ENCODE measurements around the gene MMP17. TPM values are rescaled to one million over a fixed set of nuclear protein-coding genes. Genes with fewer than 3 reads are reported as not detected.

Gene MMP17
- total and polyA plus RNA-seq, 10 of the 15 experiments (the other 5 are each of a cell fraction or from before 2014, with no cell fraction given) = 0.11 to 0.28 (median 0.23) TPM; not detected in 7

DNA sequence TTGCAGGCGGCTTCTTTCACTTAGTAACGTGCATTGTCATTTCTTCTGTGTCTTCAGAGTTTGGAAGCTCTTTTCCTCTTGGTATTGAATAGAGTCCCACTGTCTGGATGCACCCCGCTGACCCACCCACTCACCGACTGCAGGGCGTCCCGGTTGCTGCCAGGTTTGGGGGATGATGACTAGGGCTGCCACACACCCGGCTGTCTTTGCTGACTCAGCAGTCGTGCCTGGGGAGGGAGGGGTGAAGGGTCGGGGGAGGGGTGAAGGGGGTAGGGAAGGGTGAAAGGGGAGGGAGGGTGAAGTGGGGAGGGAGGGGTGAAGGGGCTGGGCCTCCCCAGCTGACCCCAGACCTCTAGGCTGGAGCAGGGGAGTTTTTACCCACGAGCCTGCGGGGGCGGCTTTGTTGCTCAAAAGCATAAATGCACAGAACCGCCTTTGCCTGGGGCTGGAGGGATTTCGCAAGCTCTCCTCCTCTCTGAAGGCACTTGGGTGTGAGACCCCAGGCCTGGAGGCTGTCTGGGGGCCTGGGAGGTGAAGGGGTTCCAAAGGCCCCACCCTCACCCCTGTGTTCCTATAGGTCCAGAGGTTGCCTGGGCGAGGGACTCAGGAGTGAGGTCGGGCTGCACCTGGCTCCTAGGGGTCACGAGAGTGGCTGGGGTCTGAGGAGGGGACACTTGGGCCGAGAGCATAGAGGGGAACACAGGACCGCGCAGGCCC, 35.0 kb downstream of the MMP17 start:
- H3K79me2 ChIP-seq (ENCODE audit: control insufficient read depth, insufficient read depth, low read length) = no peaks in the 10 kb centered on the region

More for the DNA sequence above, 35.0 kb downstream of the MMP17 start:
- no peak for ATAC-seq
- SMC1A ChIA-PET (ENCODE audit: uncharacterized antibody, unreplicated experiment) = no interaction called here
- FAIRE-seq = no peak
- Histone ChIP-seq H2AFZ (ENCODE audit: control insufficient read depth, low read depth, low read length) (no peak overlapping the region), H3K9ac (ENCODE audit: control insufficient read depth, insufficient read depth, low read length) (no peak overlapping the region), H3K36me3 (ENCODE audit: control insufficient read depth in 2 of 2, insufficient read depth in 2 of 2, low read length in 1 of 2) (no peaks in the 10 kb centered on the region), H3K4me1 (ENCODE audit: control insufficient read depth, insufficient read depth, low read length) (no peaks in the 10 kb centered on the region), H3K4me3 (no peak overlapping the region), H3K4me2 (ENCODE audit: control insufficient read depth, insufficient read depth) (no peak overlapping the region), H4K20me1 (ENCODE audit: control insufficient read depth, insufficient read depth) (no peaks in the 10 kb centered on the region), H3K9me3 (replicated peaks; ENCODE audit: control insufficient read depth, insufficient read depth, low read length) (no peaks in the 10 kb centered on the region), H3K27me3 (replicated peaks in 1 of 2; ENCODE audit: control insufficient read depth in 2 of 2, insufficient read depth in 2 of 2, low read length in 1 of 2) (no peaks in the 10 kb centered on the region), H3K27ac (ENCODE audit: control insufficient read depth, insufficient read depth) (no peak overlapping the region)
- RAD21 ChIA-PET (ENCODE audit: unreplicated experiment) = no interaction called here
- CTCF ChIA-PET = no interaction called here
- POLR2A ChIA-PET = no interaction called here
- no peak for DNase-seq (ENCODE audit: low read depth, low spot score)
- TF ChIP-seq RAD51 (IDR thresholded peaks at IDR 0.05) (no peak), RBBP5 (conservative IDR thresholded peaks at IDR 0.05) (no peak), MTA2 (IDR thresholded peaks at IDR 0.05; ENCODE audit: low read depth) (no peak), HDGF (IDR thresholded peaks at IDR 0.05) (no peak), EGR1 (IDR thresholded peaks at IDR 0.05; ENCODE audit: borderline replicate concordance in 1 of 2, low read depth in 2 of 2, low read length in 2 of 2) (no peak), RFX5 (IDR thresholded peaks at IDR 0.05; ENCODE audit: low read depth, low read length) (no peak), NBN (IDR thresholded peaks at IDR 0.05) (no peak), NFXL1 (IDR thresholded peaks at IDR 0.05; ENCODE audit: borderline replicate concordance) (no peak), WRNIP1 (IDR thresholded peaks at IDR 0.05; ENCODE audit: borderline replicate concordance, low read depth, low read length) (no peak), EED (IDR thresholded peaks at IDR 0.05; ENCODE audit: low read depth) (no peak), TCF3 (IDR thresholded peaks at IDR 0.05; ENCODE audit: borderline replicate concordance, insufficient read depth, low read depth, low read length) (no peak), ZNF217 (IDR thresholded peaks at IDR 0.05) (no peak), KLF5 (IDR thresholded peaks at IDR 0.05; ENCODE audit: partially characterized antibody) (no peak)
- TF ChIP-seq, protein P1, sequence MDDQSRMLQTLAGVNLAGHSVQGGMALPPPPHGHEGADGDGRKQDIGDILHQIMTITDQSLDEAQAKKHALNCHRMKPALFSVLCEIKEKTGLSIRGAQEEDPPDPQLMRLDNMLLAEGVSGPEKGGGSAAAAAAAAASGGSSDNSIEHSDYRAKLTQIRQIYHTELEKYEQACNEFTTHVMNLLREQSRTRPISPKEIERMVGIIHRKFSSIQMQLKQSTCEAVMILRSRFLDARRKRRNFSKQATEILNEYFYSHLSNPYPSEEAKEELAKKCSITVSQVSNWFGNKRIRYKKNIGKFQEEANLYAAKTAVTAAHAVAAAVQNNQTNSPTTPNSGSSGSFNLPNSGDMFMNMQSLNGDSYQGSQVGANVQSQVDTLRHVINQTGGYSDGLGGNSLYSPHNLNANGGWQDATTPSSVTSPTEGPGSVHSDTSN (IDR thresholded peaks at IDR 0.05; ENCODE audit: insufficient replicate concordance, low read depth, low read length) = no peak
- TF ChIP-seq, protein P2, sequence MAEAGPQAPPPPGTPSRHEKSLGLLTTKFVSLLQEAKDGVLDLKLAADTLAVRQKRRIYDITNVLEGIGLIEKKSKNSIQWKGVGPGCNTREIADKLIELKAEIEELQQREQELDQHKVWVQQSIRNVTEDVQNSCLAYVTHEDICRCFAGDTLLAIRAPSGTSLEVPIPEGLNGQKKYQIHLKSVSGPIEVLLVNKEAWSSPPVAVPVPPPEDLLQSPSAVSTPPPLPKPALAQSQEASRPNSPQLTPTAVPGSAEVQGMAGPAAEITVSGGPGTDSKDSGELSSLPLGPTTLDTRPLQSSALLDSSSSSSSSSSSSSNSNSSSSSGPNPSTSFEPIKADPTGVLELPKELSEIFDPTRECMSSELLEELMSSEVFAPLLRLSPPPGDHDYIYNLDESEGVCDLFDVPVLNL (IDR thresholded peaks at IDR 0.05; ENCODE audit: low read depth, low read length) = no peak
- TF ChIP-seq, protein P3, sequence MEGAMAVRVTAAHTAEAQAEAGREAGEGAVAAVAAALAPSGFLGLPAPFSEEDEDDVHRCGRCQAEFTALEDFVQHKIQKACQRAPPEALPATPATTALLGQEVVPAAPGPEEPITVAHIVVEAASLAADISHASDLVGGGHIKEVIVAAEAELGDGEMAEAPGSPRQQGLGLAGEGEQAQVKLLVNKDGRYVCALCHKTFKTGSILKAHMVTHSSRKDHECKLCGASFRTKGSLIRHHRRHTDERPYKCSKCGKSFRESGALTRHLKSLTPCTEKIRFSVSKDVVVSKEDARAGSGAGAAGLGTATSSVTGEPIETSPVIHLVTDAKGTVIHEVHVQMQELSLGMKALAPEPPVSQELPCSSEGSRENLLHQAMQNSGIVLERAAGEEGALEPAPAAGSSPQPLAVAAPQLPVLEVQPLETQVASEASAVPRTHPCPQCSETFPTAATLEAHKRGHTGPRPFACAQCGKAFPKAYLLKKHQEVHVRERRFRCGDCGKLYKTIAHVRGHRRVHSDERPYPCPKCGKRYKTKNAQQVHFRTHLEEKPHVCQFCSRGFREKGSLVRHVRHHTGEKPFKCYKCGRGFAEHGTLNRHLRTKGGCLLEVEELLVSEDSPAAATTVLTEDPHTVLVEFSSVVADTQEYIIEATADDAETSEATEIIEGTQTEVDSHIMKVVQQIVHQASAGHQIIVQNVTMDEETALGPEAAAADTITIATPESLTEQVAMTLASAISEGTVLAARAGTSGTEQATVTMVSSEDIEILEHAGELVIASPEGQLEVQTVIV (IDR thresholded peaks at IDR 0.05; ENCODE audit: borderline replicate concordance, partially characterized antibody) = no peak
- in situ Hi-C loops (cut with MboI) (no loop called here), intact Hi-C loops (cut with micrococcal nuclease; ENCODE audit: unreplicated experiment) (no loop called here)
- WGBS (ENCODE audit: insufficient coverage, insufficient replicate concordance, low lambda C conversion rate, missing lambda C conversion rate) = 44% methylated on average over 18 of the region's 20 CpGs
- BruUV-seq (replicated peaks) = no TSS peak

All from GM12878 (cell line).